Osteocyte (in vitro differentiated cells): Measurements from ENCODE around the gene ZDHHC1. TPM values are rescaled to one million over a fixed set of nuclear protein-coding genes. Genes with fewer than 3 reads are reported as not detected.
A peak's percentile ranks its signal among the peaks of the same experiment; 100 is the strongest.

ENCODE experiments used
- DNase-seq: peaks from one replicate; pipeline ENCODE4 v3.0.0; 2021; ENCODE audit warnings: mixed read lengths; ENCODE audit not compliant: unreplicated experiment; ENCODE audit errors: extremely low spot score
- H3K27ac Mint-ChIP-seq: one replicate; pipeline ENCODE4 v1.8.0; 2021; ENCODE audit warnings: mild to moderate bottlenecking, mixed read lengths; ENCODE audit not compliant: unreplicated experiment
- H3K27me3 Mint-ChIP-seq: one replicate; pipeline ENCODE4 v1.8.0; 2021; ENCODE audit warnings: mixed read lengths; ENCODE audit not compliant: unreplicated experiment
- H3K36me3 Mint-ChIP-seq: one replicate; pipeline ENCODE4 v1.8.0; 2021; ENCODE audit warnings: mixed read lengths; ENCODE audit not compliant: unreplicated experiment
- H3K4me1 Mint-ChIP-seq: one replicate; pipeline ENCODE4 v1.8.0; 2021; ENCODE audit warnings: mixed read lengths; ENCODE audit not compliant: unreplicated experiment
- H3K4me3 Mint-ChIP-seq: one replicate; pipeline ENCODE4 v1.8.0; 2021; ENCODE audit warnings: mild to moderate bottlenecking, moderate library complexity, mixed read lengths; ENCODE audit not compliant: unreplicated experiment
- H3K9me3 Mint-ChIP-seq: one replicate; pipeline ENCODE4 v1.8.0; 2021; ENCODE audit warnings: mixed read lengths; ENCODE audit not compliant: unreplicated experiment
- CTCF ChIP-seq: fragments of 200-600 bp; sonication (generic); IDR thresholded peaks from 2 replicates; pipeline ENCODE4 v1.5.0; 2021; ENCODE audit warnings: antibody characterized with exemption, mild to moderate bottlenecking, moderate library complexity
- total RNA-seq: library from RNA; stranded (reverse); gene quantifications from 2 replicates; pipeline ENCODE4 v1.2.1, GENCODE V29; 2021

ZDHHC1 gene
- total RNA-seq, 1 donor from 2014 or later = 15.4 TPM

GRCh38 chr16:67395458-67396158 is 20.7 kb downstream of the ZDHHC1 start:
- TF ChIP-seq CTCF = no peak
- H3K4me3 Mint-ChIP-seq = no peak overlapping the region
- no peak for DNase-seq
- no peaks in the 10 kb centered on the region for H3K27me3 Mint-ChIP-seq
- H3K36me3 Mint-ChIP-seq = no peaks in the 10 kb centered on the region
- no peak overlapping the region for H3K27ac Mint-ChIP-seq
- H3K9me3 Mint-ChIP-seq = no peaks in the 10 kb centered on the region
- H3K4me1 Mint-ChIP-seq = peaks cover 30% of the 10 kb centered on the region

GRCh38 chr16:67395105-67395457 is 21.2 kb downstream of the ZDHHC1 start:
- Mint-ChIP-seq H3K4me1 (peaks cover 30% of the 10 kb centered on the region), H3K4me3 (no peak overlapping the region), H3K27me3 (no peaks in the 10 kb centered on the region), H3K36me3 (no peaks in the 10 kb centered on the region), H3K27ac (no peak overlapping the region), H3K9me3 (no peaks in the 10 kb centered on the region)
- no peak for TF ChIP-seq CTCF
- DNase-seq = no peak

- Mint-ChIP-seq H3K27me3 (no peaks in the 10 kb centered on the region), H3K4me3 (no peak overlapping the region), H3K27ac (peak overlapping the region; percentile 62), H3K4me1 (peaks cover 30% of the 10 kb centered on the region), H3K36me3 (no peaks in the 10 kb centered on the region), H3K9me3 (no peaks in the 10 kb centered on the region)
- no peak for DNase-seq
- no peak for TF ChIP-seq CTCF
These were observed 21.8 kb downstream of the ZDHHC1 start for GRCh38 chr16:67394155-67395104.

GRCh38 chr16:67393788-67394154 is 22.5 kb downstream of the ZDHHC1 start:
- Mint-ChIP-seq H3K4me3 (peak overlapping the region; percentile 48), H3K9me3 (no peaks in the 10 kb centered on the region), H3K27ac (peak overlapping the region; percentile 62), H3K4me1 (peaks cover 30% of the 10 kb centered on the region), H3K27me3 (no peaks in the 10 kb centered on the region), H3K36me3 (no peaks in the 10 kb centered on the region)
- no peak for TF ChIP-seq CTCF
- no peak for DNase-seq
